NAMALWA (cell line): Measurements from ENCODE around the gene GIPR.
"Not testable (repeated sequence)": the region's sequence is repeated elsewhere in the genome, so short reads cannot be mapped to it uniquely, and the experiment has no call there.

Source experiments
- DNase-seq: peaks from one replicate; pipeline ENCODE4 v3.0.0-alpha.2; 2015; ENCODE audit warnings: low spot score

GIPR gene

GRCh38 chr19:45645631-45646344 lies 22.2 kb upstream of the GIPR start:
- DNase-seq, result peak; percentile 98

GRCh38 chr19:45646345-45646698 lies 21.7 kb upstream of the GIPR start:
- DNase-seq, result no peak

GRCh38 chr19:45650722-45651121 lies 17.3 kb upstream of the GIPR start:
- no peak for DNase-seq

- no peak for DNase-seq
These were observed 14.4 kb upstream of the GIPR start for GRCh38 chr19:45653634-45654033.

- no peak for DNase-seq
These were observed 12.9 kb upstream of the GIPR start for GRCh38 chr19:45655073-45655472.

- no peak for DNase-seq
These were observed 10.4 kb upstream of the GIPR start for GRCh38 chr19:45657520-45658167.

- DNase-seq, result no peak
These were observed 8.8 kb upstream of the GIPR start for GRCh38 chr19:45659096-45659729.

- no peak for DNase-seq
These were observed 7.4 kb upstream of the GIPR start for GRCh38 chr19:45660636-45661035.

GRCh38 chr19:45663800-45664199 lies 4.2 kb upstream of the GIPR start:
- DNase-seq, result no peak

- DNase-seq, result no peak
These were observed 3.4 kb upstream of the GIPR start for GRCh38 chr19:45664575-45664974.

GRCh38 chr19:45668342-45668871 lies 386 bp downstream of the GIPR start:
- peak; percentile 66 for DNase-seq

- peak; percentile 73 for DNase-seq
These were observed 2.8 kb downstream of the GIPR start for GRCh38 chr19:45670670-45671453.

- no peak for DNase-seq
These were observed 6.9 kb downstream of the GIPR start for GRCh38 chr19:45674946-45675345.

- no peak for DNase-seq
These were observed 8.8 kb downstream of the GIPR start for GRCh38 chr19:45676851-45677263.

- peak; percentile 98 for DNase-seq
These were observed 9.6 kb downstream of the GIPR start for GRCh38 chr19:45677351-45678230.

- peak; percentile 92 for DNase-seq
These were observed 13.5 kb downstream of the GIPR start for GRCh38 chr19:45681391-45682015.

GRCh38 chr19:45682117-45682516 lies 14.1 kb downstream of the GIPR start:
- DNase-seq, result no peak

GRCh38 chr19:45682908-45683307 lies 14.9 kb downstream of the GIPR start:
- DNase-seq, result no peak

GRCh38 chr19:45685045-45685444 lies 17.0 kb downstream of the GIPR start:
- DNase-seq, result not testable (repeated sequence)

- no peak for DNase-seq
These were observed 19.6 kb downstream of the GIPR start for GRCh38 chr19:45687599-45687998.
